ENCODE results near the gene NAALADL2. TPM values are rescaled to one million over a fixed set of nuclear protein-coding genes. Genes with fewer than 3 reads are reported as not detected.

The NAALADL2 gene
- total and polyA plus RNA-seq, 2 donors (not counting 3 experiments of a cell fraction or from before 2014, with no cell fraction given): 1.1 to 4.0 TPM

DNA sequence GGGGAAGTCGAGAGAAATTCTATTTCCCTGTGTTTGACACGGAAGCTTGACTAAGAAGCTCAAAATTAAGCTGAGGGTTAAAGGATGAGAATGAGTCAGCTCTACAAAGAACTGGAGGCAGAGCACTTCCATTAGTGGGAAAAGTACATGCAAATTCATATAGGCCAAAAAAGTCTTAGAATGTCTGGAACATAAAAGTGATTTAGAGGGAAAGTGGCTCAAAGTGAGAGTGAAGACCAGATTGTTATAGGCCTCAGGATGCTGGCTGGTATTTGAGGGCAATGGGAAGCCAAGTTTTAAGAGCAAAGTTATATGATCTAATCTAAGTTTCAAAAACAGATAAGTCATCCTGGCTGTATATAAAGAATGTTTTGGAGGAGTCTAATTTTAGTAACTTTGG lies 857.3 kb downstream of the NAALADL2 start:
- H2AFZ ChIP-seq (ENCODE audit: low read depth, low read length): no peak overlapping the region
- intact Hi-C loops (cut with micrococcal nuclease): no loop called here
- no peaks in the 10 kb centered on the region for H3K36me3 ChIP-seq (ENCODE audit: control insufficient read depth in 2 of 2, extremely low read depth in 1 of 2, insufficient read depth in 2 of 2, low read length in 2 of 2)
- H3K9ac ChIP-seq (replicated peaks; ENCODE audit: extremely low read depth, insufficient read depth, low read length): no peak overlapping the region
- no peaks in the 10 kb centered on the region for H3K9me1 ChIP-seq (replicated peaks; ENCODE audit: control insufficient read depth, extremely low read depth, insufficient read depth, low read length)
- TF ChIP-seq MYC (IDR thresholded peaks at IDR 0.05; ENCODE audit: low read depth, low read length) (no peak), GATA2 (IDR thresholded peaks at IDR 0.05; ENCODE audit: insufficient read depth, insufficient read length, low read depth, low read length) (no peak), FOS (IDR thresholded peaks at IDR 0.05; ENCODE audit: borderline replicate concordance, insufficient read depth, low read length) (no peak), POLR2AphosphoS5 (IDR thresholded peaks at IDR 0.05; ENCODE audit: insufficient read depth, low read depth, low read length) (no peak), EZH2 (IDR thresholded peaks at IDR 0.05; ENCODE audit: borderline replicate concordance, low read depth, low read length, severe bottlenecking) (no peak), JUN (IDR thresholded peaks at IDR 0.05; ENCODE audit: borderline replicate concordance, insufficient read depth, insufficient read length, low read depth) (no peak), CTCF (IDR thresholded peaks at IDR 0.05; ENCODE audit: extremely low read depth in 1 of 2, insufficient read depth in 1 of 2, low read depth in 1 of 2, low read length in 2 of 2) (no peak), POLR2A (IDR thresholded peaks at IDR 0.05; ENCODE audit: low read depth, low read length) (no peak)
- TF ChIP-seq, protein P1, sequence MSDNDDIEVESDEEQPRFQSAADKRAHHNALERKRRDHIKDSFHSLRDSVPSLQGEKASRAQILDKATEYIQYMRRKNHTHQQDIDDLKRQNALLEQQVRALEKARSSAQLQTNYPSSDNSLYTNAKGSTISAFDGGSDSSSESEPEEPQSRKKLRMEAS (IDR thresholded peaks at IDR 0.05; ENCODE audit: insufficient read depth, insufficient read length): no peak
- no peaks in the 10 kb centered on the region for H3K79me2 ChIP-seq (ENCODE audit: control insufficient read depth, insufficient read depth, low read length)
- no peak overlapping the region for H3K27ac ChIP-seq (ENCODE audit: insufficient read depth, low read depth, low read length)
- no peaks in the 10 kb centered on the region for H4K20me1 ChIP-seq (replicated peaks; ENCODE audit: control insufficient read depth, extremely low read depth, insufficient read depth, low read length)
- H3K4me3 ChIP-seq (replicated peaks in 1 of 3; ENCODE audit: insufficient read depth in 1 of 3, low read depth in 1 of 3, low read length in 3 of 3): no peak overlapping the region
- no TSS peak for BruUV-seq (replicated peaks)
- ChIA-PET POLR2A (no interaction called here), CTCF (no interaction called here)
- DNase-seq (ENCODE audit: low read depth, low spot score): no peak
- dilution Hi-C loops (cut with MboI; ENCODE audit: extremely low pct_ligation_motif_present, low sequenced_read_pairs): no loop called here
- no peaks in the 10 kb centered on the region for H3K9me3 ChIP-seq (replicated peaks; ENCODE audit: control insufficient read depth, insufficient read depth, low read length)
- H3K4me1 ChIP-seq (ENCODE audit: control insufficient read depth, extremely low read depth, insufficient read depth, low read length): no peaks in the 10 kb centered on the region
- no peak for FAIRE-seq
- H3K27me3 ChIP-seq (ENCODE audit: control insufficient read depth in 2 of 2, insufficient read depth in 2 of 2, low read length in 2 of 2): no peaks in the 10 kb centered on the region
- no peak overlapping the region for H3K4me2 ChIP-seq (ENCODE audit: insufficient read depth, low read length)

Data from endothelial cell of umbilical vein (primary cell).